H1 (cell line): ENCODE results near the gene SLC8A1. TPM values are rescaled to one million over a fixed set of nuclear protein-coding genes. Genes with fewer than 3 reads are reported as not detected.

Experiments used
- CTBP2 ChIP-seq: IDR thresholded peaks from 2 replicates; pipeline ENCODE4 v1.7.0; 2011; ENCODE audit warnings: borderline replicate concordance, mild to moderate bottlenecking, moderate library complexity, mixed read lengths, low read length; ENCODE audit not compliant: insufficient read depth, insufficient read length
- EP300 ChIP-seq, 2 experiments: IDR thresholded peaks; 1 replicate in 1 of 2; 2 replicates in 1 of 2; pipeline ENCODE4 v1.6.1; 2011 to 2012; ENCODE audit warnings: low read depth in 2 of 2, low read length in 2 of 2, mild to moderate bottlenecking in 2 of 2, borderline replicate concordance in 1 of 2, inconsistent platforms in 1 of 2, moderate library complexity in 1 of 2
- RBBP5 ChIP-seq: IDR thresholded peaks from 2 replicates; pipeline ENCODE4 v1.7.1; 2012; ENCODE audit warnings: low read depth, mild to moderate bottlenecking, inconsistent platforms, low read length, moderate library complexity, borderline replicate concordance
- RXRA ChIP-seq: IDR thresholded peaks from 2 replicates; pipeline ENCODE4 v1.6.1; 2011; ENCODE audit warnings: low read depth, mild to moderate bottlenecking, low read length, moderate library complexity; ENCODE audit not compliant: insufficient read depth
- ZNF274 ChIP-seq: IDR thresholded peaks from 2 replicates; pipeline ENCODE4 v1.7.0; 2012; ENCODE audit warnings: low read length, borderline replicate concordance; ENCODE audit errors: extremely low read depth
- polyA plus RNA-seq, 7 experiments: library from polyadenylated mRNA; depleted of rRNA in 3 of 7; stranded (reverse) in 5 of 7; unstranded in 2 of 7; fragments of >200 nt in 5 of 7; fragments of 200-250 nt in 2 of 7; gene quantifications; 1 replicate in 5 of 7; 2 replicates in 1 of 7; 4 replicates in 1 of 7; pipeline versions ENCODE4 v1.2.1 to v1.2.3, GENCODE V29; 2011 to 2013; ENCODE audit warnings: missing spikeins in 2 of 7, mixed read lengths in 2 of 7
- total RNA-seq: library from RNA; stranded (reverse); fragmentation: NEBNext Ultra II Directional; extraction: Animal tissue kit (Norgen Biotek cat#: 25700); gene quantifications from 2 replicates; pipeline ENCODE4 v1.2.1, GENCODE V29; 2021

The SLC8A1 gene
- total and polyA plus RNA-seq, 2 of the 8 experiments (the other 6 are each of a cell fraction or from before 2014, with no cell fraction given): 0.68 to 3.6 TPM

DNA sequence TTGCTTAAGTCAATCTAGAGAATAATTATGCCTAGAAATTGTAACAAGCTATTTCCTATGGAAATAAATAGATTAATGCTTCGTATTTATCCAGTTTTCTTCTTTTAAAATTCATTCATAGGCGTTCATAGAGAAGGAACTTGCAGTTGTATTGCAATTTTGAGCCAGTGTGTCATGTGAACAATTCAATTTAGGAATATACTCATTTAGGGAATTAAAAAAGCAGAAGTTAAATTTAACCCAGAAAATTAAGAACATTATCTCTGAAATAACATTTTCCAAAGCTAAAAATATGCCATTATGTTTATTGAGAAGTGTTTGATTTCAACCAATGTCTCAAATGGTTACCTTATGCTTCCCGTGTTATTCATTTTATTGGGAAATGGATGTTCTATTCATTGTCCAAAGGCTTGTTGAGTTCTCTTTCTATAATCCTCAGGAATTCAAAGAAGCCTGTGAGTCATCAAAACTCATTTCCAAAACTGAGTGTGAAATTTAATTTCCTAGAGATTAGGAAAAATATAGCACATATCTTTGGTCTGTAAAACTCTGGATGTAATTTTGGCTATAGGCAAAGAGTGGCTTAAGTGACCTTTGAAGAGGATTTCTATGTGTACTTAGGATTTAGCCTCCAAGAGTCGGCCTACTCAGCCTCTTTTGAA, 99.7 kb downstream of the SLC8A1 start (continued):
- no peak for TF ChIP-seq RXRA
- no peak for TF ChIP-seq RBBP5
- TF ChIP-seq EP300 (IDR thresholded peaks at IDR 0.05; ENCODE audit: borderline replicate concordance in 1 of 2, low read depth in 2 of 2, low read length in 2 of 2): no peak
- TF ChIP-seq CTBP2: no peak
- TF ChIP-seq ZNF274: no peak
